PFSK-1 (cell line): ENCODE measurements around the gene ANKRD27.
A peak's percentile ranks its signal among the peaks of the same experiment; 100 is the strongest.

Experiments used
- FOXP2 ChIP-seq: optimal IDR thresholded peaks from 2 replicates; pipeline ENCODE3; 2011; ENCODE audit warnings: borderline replicate concordance, control low read depth, inconsistent platforms; ENCODE audit not compliant: insufficient read depth; ENCODE audit errors: extremely low read length, extremely low read depth
- POLR2AphosphoS5 ChIP-seq: IDR thresholded peaks from 2 replicates; pipeline ENCODE4 v1.6.1; 2012; ENCODE audit warnings: low read depth, mild to moderate bottlenecking, control low read depth, low read length, moderate library complexity
- REST ChIP-seq, 2 experiments: IDR thresholded peaks; 2 replicates each; pipeline versions ENCODE4 v1.6.1 to v1.8.0; 2011 to 2012; ENCODE audit warnings: low read depth in 2 of 2, low read length in 2 of 2, control low read depth in 1 of 2, inconsistent platforms in 1 of 2, mild to moderate bottlenecking in 1 of 2, moderate library complexity in 1 of 2; ENCODE audit not compliant: insufficient read depth in 1 of 2
- SIN3A ChIP-seq: IDR thresholded peaks from 2 replicates; pipeline ENCODE4 v1.6.1; 2012; ENCODE audit warnings: mild to moderate bottlenecking, low read length, moderate library complexity, borderline replicate concordance; ENCODE audit not compliant: insufficient read depth
- TAF1 ChIP-seq: IDR thresholded peaks from 2 replicates; pipeline ENCODE4 v1.6.1; 2012; ENCODE audit warnings: low read length, control low read depth, borderline replicate concordance; ENCODE audit not compliant: insufficient read depth

Gene ANKRD27

GRCh38 chr19:32676186-32676894 lies 1.4 kb upstream of the ANKRD27 start:
- no peak for TF ChIP-seq FOXP2

GRCh38 chr19:32675720-32676185 lies 773 bp upstream of the ANKRD27 start, which contains the start of gene RGS9BP:
Gene RGS9BP (plus strand): TSS chr19:32675848. CDS start chr19:32676264, 416 bp downstream.
- TF ChIP-seq REST (IDR thresholded peaks at IDR 0.05; ENCODE audit: insufficient read depth in 1 of 2, low read depth in 2 of 2, low read length in 2 of 2) (no peak), TAF1 (no peak), POLR2AphosphoS5 (no peak), FOXP2 (peak; percentile 8)

- TF ChIP-seq FOXP2 (no peak), TAF1 (no peak), SIN3A (no peak), POLR2AphosphoS5 (no peak), REST (IDR thresholded peaks at IDR 0.05; ENCODE audit: insufficient read depth in 1 of 2, low read depth in 2 of 2, low read length in 2 of 2) (no peak)
These were observed 638 bp downstream of the ANKRD27 start for GRCh38 chr19:32674153-32674930.

GRCh38 chr19:32673573-32673972 lies 1.4 kb downstream of the ANKRD27 start:
- TF ChIP-seq POLR2AphosphoS5 (no peak), SIN3A (no peak), REST (IDR thresholded peaks at IDR 0.05; ENCODE audit: insufficient read depth in 1 of 2, low read depth in 2 of 2, low read length in 2 of 2) (no peak), FOXP2 (no peak)

- TF ChIP-seq TAF1 = no peak
- no peak for TF ChIP-seq FOXP2
- TF ChIP-seq POLR2AphosphoS5 = no peak
- no peak for TF ChIP-seq SIN3A
These were observed 2.1 kb downstream of the ANKRD27 start for GRCh38 chr19:32672841-32673240.
